Muscle of leg (tissue), 11 donors: Measurements from ENCODE around the gene ASCL2. TPM values are rescaled to one million over a fixed set of nuclear protein-coding genes. Genes with fewer than 3 reads are reported as not detected.

Source experiments
- DNase-seq: peaks from one replicate; pipeline ENCODE4 v3.0.0; 2013
- H3K27ac ChIP-seq: one replicate; pipeline ENCODE4 v1.5.1; 2013; ENCODE audit warnings: mild to moderate bottlenecking, low read length, control low read depth
- H3K27me3 ChIP-seq: one replicate; pipeline ENCODE4 v1.6.1; 2013; ENCODE audit warnings: low read length; ENCODE audit not compliant: control insufficient read depth, insufficient read depth
- H3K36me3 ChIP-seq: one replicate; pipeline ENCODE4 v1.6.1; 2013; ENCODE audit warnings: low read length; ENCODE audit not compliant: control insufficient read depth, insufficient read depth
- H3K4me1 ChIP-seq: one replicate; pipeline ENCODE4 v1.6.1; 2013; ENCODE audit warnings: low read length; ENCODE audit not compliant: control insufficient read depth, insufficient read depth
- H3K4me3 ChIP-seq: one replicate; pipeline ENCODE4 v1.5.1; 2013; ENCODE audit warnings: low read length, control low read depth
- H3K9me3 ChIP-seq: replicated peaks from 2 replicates; pipeline ENCODE4 v1.6.1; 2013; ENCODE audit warnings: low read depth, low read length; ENCODE audit not compliant: control insufficient read depth
- WGBS: methylation state at CpG from one replicate; pipeline ENCODE4 v1.1.5; 2013; ENCODE audit warnings: missing lambda C conversion rate; ENCODE audit not compliant: insufficient coverage; 5-methylcytosine and 5-hydroxymethylcytosine counted together
- polyA plus RNA-seq, 8 donors: library from polyadenylated mRNA; unstranded; fragments of 120-200 nt; gene quantifications; one replicate each; pipeline versions ENCODE4 v1.2.1 to v1.2.3, GENCODE V29; 2013; ENCODE audit warnings: inconsistent platforms in 1 of 8, low replicate concordance in 1 of 8; ENCODE audit not compliant: insufficient read length in 8 of 8, insufficient read depth in 1 of 8
- total RNA-seq: library from RNA; stranded (reverse); fragments of 120-200 nt; gene quantifications from one replicate; pipeline ENCODE4 v1.2.4, GENCODE V29; 2013

The ASCL2 gene
- total and polyA plus RNA-seq, 9 donors, result 0.11 to 0.53 (median 0.29) TPM

DNA sequence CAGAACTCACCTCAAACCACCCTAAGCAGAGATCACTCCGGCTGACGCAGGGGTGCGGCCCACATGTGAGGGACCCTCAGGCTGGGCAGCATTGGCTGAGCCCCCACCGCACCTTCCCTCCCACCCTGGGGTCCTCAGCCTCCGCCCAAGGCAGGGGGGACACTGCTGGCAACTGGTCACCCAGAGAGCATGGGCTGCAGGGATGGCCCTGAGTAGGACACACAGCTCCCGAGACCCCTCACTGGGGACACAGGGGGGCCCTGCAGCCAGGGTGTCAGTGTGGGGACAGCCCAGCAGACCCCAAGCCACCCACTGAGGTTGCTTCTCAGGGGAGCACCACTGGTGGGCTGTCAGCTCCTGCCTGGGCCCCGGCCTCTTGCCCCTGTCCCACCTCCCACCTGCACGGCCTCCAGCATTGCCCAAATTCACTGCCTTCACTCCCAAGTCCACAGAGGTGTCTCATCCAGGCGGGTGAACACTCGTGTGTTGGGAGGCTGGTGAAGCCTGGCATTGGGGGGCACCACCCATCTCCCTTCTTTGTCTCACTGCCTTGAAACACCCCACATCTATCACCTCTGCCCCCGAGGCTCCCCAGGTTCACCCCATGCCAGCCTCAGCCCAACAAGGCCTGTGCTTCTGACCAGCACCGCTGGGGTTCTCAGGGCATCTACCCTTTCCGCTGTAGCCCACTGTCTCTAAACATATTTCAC is 26.7 kb upstream of the ASCL2 start:
- no peaks in the 10 kb centered on the region for H3K36me3 ChIP-seq
- no peaks in the 10 kb centered on the region for H3K9me3 ChIP-seq
- WGBS, result 84% methylated on average over 6 of the region's 13 CpGs
- no peaks in the 10 kb centered on the region for H3K27me3 ChIP-seq
- H3K27ac ChIP-seq, result no peak overlapping the region
- no peak overlapping the region for H3K4me3 ChIP-seq
- H3K4me1 ChIP-seq, result peaks cover 13% of the 10 kb centered on the region
- DNase-seq, result no peak

DNA sequence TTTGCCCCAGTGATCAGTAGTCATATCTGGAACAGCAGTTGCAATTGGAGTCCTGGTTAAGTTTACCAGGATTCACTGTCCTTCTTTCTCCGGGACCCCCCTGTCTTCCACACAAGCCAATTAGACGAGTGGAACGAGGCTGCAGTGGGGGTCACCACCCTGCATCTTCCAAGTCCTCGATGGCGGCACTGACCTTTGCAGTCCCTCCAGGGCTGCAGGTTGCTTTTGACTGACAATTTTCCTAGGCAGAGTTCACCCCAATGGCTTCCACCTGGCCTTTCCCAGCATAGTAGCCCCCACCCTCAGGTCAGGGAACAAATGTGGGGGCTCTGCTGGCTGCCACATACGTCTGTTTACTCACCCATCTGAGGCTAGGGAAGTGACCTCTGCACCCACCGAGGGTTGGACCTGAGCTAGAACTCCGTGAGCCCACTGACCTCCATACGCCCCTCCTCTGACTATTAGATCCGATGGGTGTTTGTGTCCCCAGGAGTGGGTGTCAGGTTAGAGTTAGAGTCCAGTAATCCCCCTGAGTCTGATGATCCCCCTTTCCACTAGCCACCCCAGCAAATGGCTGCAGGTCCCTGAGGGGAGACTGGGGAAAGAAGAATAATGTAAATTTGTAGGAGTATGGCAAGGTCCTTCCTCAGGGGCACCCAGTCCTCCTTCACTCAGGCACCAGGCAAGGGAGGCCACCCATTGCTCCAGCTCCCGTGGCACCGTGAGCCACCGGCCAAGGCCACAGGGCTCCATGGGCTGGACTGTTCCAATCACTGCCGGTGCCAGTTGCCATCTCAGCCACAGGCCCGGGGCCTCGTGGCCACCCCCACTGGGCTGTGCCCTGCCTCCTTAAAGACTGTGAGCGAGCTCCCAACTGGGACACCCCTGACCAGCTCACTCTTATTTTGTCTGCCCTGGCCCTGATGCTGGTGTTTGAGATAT is 25.9 kb upstream of the ASCL2 start:
- 85% methylated on average over 12 of the region's 17 CpGs for WGBS
- Histone ChIP-seq H3K9me3 (no peaks in the 10 kb centered on the region), H3K27ac (no peak overlapping the region), H3K36me3 (no peaks in the 10 kb centered on the region), H3K4me1 (peaks cover 6% of the 10 kb centered on the region), H3K4me3 (no peak overlapping the region), H3K27me3 (no peaks in the 10 kb centered on the region)
- no peak for DNase-seq

DNA sequence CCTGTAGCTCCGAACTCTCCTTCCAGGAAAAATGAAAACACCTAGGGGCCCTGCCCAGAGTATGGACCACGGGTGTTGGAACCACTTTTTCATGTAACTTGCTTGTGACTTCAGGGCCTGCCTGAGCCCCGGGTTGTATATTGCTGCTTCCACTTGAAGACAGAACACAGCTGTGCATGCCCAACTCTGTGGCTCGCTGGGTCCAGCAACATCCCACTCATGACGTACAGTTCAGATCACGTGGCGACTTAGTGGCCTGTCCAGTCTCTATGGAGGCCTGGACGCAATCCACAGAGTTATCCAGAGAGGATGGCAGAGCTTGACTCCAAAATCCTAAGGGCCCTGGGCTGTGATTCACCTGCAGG is 24.5 kb upstream of the ASCL2 start:
- Histone ChIP-seq H3K9me3 (no peaks in the 10 kb centered on the region), H3K36me3 (no peaks in the 10 kb centered on the region), H3K27me3 (peaks cover 4% of the 10 kb centered on the region), H3K27ac (no peak overlapping the region), H3K4me1 (peaks cover 3% of the 10 kb centered on the region), H3K4me3 (no peak overlapping the region)
- WGBS, result 87% methylated on average over 8 of the region's 8 CpGs
- DNase-seq, result no peak

DNA sequence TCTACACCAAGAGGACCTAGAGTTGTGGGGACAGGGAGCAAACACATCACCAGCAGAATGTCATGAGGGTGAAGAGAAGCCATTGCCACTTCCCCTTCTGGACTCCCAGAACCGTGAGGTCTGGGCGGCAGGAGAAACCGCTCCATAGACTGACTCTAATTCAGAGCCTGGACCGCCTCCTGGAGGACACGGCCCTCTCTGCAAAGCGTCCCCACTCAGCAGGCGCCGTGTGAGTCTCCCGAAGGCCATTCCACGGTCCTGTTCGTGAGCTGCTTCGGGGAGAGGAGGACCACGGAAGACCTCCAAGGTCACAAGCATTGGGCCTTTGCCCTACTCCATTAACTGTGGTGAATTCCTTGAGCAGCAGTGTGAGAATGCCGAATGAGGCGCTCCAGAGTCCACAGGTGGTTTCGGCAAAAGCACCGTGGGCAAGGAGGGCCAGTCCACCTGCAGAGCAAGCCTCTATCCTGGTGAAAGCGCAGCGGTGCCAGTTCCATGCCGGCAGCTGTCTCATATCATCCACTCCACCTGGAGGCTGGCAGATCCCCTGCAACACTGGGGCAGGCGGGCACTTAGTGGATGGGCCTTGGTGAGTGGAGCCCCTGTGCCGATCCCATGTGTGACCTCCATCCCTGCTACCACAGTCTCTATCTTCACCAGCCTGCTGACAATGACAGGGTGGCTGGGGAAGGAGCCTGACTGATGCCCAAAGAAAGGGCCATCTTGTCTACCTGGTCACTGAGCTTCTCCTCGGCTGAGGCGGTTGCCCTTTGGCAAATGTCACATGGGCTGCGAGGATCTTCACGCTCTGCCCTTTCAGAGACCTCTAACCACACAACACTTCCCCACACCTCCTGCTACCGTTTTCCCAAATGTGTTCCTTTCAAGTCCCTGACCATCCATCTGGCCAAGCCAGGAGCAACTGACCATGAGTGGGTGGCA is 23.9 kb upstream of the ASCL2 start:
- peaks cover 4% of the 10 kb centered on the region for H3K27me3 ChIP-seq
- DNase-seq, result no peak
- no peaks in the 10 kb centered on the region for H3K9me3 ChIP-seq
- 78% methylated on average over 23 of the region's 27 CpGs for WGBS
- peaks cover 3% of the 10 kb centered on the region for H3K4me1 ChIP-seq
- H3K36me3 ChIP-seq, result no peaks in the 10 kb centered on the region
- H3K4me3 ChIP-seq, result no peak overlapping the region
- H3K27ac ChIP-seq, result no peak overlapping the region

DNA sequence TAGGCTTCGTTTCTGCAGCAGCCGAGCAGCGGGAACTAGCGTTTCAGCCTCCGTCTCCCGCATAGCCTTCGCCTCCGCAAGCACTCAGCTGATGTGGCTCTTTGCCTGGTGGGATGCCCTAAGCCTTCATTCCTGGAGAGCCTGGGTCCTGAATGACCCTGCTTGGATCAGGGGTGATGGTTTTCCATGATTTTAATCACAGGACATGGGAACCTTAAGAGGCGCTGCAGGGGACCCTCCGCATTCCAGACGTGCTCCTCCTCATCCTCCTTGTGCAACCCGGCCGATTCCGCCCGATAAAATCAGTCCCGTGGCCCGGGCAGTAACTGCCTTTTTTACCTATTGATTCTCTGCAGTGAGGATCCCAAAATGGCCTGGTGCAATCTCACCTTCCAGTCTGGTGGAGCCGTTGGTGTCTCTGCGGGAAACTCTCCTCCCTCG is 23.2 kb upstream of the ASCL2 start:
- Histone ChIP-seq H3K9me3 (no peaks in the 10 kb centered on the region), H3K27ac (no peak overlapping the region), H3K27me3 (peaks cover 7% of the 10 kb centered on the region), H3K36me3 (no peaks in the 10 kb centered on the region), H3K4me3 (no peak overlapping the region), H3K4me1 (peaks cover 3% of the 10 kb centered on the region)
- WGBS, result 83% methylated on average over 17 of the region's 20 CpGs
- no peak for DNase-seq

DNA sequence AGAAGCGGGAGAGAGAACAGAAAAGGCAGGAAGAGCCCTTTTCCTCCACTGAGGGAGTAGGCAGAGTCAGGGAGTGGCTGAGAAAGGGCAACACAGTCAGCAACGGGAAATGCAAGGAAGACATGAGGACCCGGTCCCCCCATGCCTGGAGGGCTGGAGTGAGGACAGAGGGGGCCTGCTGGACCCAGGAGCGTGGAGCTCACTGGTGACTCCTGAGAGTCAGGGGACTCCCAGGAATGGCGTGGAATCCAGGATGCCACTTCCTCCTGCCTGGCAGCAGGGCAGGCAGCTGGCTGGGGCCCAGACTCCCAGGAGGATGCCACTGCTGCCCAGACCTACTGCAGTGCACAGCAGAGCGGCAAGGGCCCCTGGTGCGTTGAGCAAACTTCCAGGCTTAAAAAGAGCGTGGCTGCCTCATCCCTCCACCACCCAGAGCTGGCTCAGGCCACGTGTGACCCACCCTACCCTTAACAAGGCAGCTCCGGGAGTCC is 20.0 kb upstream of the ASCL2 start:
- Histone ChIP-seq H3K4me1 (peaks cover 9% of the 10 kb centered on the region), H3K27me3 (peaks cover 11% of the 10 kb centered on the region), H3K27ac (no peak overlapping the region), H3K9me3 (no peaks in the 10 kb centered on the region), H3K4me3 (no peak overlapping the region), H3K36me3 (no peaks in the 10 kb centered on the region)
- no peak for DNase-seq
- WGBS, result 45% methylated on average over 10 of the region's 10 CpGs

DNA sequence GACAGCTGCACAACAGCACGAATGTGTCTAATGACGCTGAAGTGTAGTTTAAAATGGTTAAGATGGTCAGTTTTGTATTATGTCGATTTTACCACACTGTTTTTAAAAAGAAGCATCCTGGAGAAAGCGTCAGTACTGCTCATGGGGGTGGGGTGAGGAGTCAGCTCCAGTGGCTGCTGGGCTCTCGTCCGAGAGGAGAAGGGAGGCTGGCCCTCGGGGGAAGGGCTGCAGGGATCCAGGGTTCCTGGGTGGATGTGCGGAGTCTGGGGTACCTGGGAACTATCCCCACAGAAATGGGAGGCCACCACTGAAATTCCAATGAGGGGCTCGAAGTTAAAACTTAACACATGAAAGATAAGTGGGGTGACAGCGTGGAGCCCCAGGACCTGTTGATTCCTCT is 19.5 kb upstream of the ASCL2 start:
- Histone ChIP-seq H3K27me3 (peaks cover 13% of the 10 kb centered on the region), H3K36me3 (no peaks in the 10 kb centered on the region), H3K27ac (no peak overlapping the region), H3K4me3 (no peak overlapping the region), H3K4me1 (peaks cover 9% of the 10 kb centered on the region), H3K9me3 (no peaks in the 10 kb centered on the region)
- no peak for DNase-seq
- WGBS, result 48% methylated on average over 7 of the region's 10 CpGs

DNA sequence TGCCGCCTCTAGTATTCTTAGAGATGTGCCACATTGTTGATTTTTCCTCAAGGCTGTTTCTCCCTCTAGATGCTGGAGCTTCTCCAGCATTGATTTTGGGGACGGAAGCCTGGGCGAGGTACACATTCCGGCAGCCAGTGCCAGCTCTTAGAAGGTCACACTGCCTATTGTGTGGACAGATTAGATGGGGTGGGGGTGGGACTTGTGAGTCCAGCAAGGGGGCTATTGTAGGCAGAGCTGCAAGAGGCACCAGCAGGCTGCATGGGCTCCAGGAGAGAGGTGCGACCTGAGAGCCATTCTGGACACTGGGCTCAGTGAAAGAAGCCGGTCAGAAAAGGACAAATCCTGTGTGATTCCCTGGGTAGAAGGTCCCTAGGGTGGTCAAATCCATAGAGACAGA is 19.0 kb upstream of the ASCL2 start:
- no peaks in the 10 kb centered on the region for H3K36me3 ChIP-seq
- WGBS, result 76% methylated on average over 6 of the region's 6 CpGs
- DNase-seq, result no peak
- peaks cover 9% of the 10 kb centered on the region for H3K4me1 ChIP-seq
- no peak overlapping the region for H3K27ac ChIP-seq
- H3K9me3 ChIP-seq, result no peaks in the 10 kb centered on the region
- H3K4me3 ChIP-seq, result no peak overlapping the region
- H3K27me3 ChIP-seq, result peaks cover 13% of the 10 kb centered on the region

DNA sequence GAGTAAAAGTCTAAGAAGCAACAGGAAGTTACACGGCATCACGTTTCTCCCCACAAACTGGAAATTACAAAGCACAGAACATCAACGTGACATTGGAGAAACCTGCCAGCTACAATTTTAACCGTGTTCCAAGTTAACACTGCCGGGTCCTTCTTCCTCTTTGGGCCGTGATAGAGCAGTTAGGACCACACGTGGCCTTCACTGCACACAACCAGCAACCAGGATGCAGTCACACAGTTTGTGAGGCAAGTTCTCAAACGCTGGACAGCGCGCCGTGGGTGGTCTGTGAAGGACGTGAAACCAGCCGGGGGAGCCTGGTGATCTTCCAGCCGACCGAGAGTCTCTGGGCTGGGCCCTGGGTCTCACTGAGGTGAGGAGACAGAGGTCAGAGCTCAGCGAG is 16.7 kb upstream of the ASCL2 start:
- peaks cover 13% of the 10 kb centered on the region for H3K27me3 ChIP-seq
- no peaks in the 10 kb centered on the region for H3K36me3 ChIP-seq
- no peak overlapping the region for H3K27ac ChIP-seq
- DNase-seq, result peak; percentile 59
- peaks cover 9% of the 10 kb centered on the region for H3K4me1 ChIP-seq
- no peak overlapping the region for H3K4me3 ChIP-seq
- H3K9me3 ChIP-seq, result no peaks in the 10 kb centered on the region
- 14% methylated on average over 16 of the region's 16 CpGs for WGBS
